Measurements from ENCODE around the gene GPRIN1.
A peak's percentile ranks its signal among the peaks of the same experiment; 100 is the strongest.

Gene GPRIN1

GRCh38 chr5:176609724-176610434, at the start of gene GPRIN1:
Gene GPRIN1 (minus strand): TSS chr5:176610156. CDS start chr5:176599834, 10,322 bp downstream.
- TF ChIP-seq CTCF (IDR thresholded peaks at IDR 0.05; ENCODE audit: insufficient read depth, low read depth, low read length, missing control alignments), result no peak
- peak within 1 kb of the TSS; percentile 56 for H3K4me3 ChIP-seq (ENCODE audit: low read length)
- DNase-seq (ENCODE audit: low read depth), result peak; percentile 38

- H3K4me3 ChIP-seq (ENCODE audit: low read length), result no peak overlapping the region
Observed at GRCh38 chr5:176659512-176659839, 49.5 kb upstream of the GPRIN1 start.

GRCh38 chr5:176658817-176659511, 49.0 kb upstream of the GPRIN1 start:
- no peak overlapping the region for H3K4me3 ChIP-seq (ENCODE audit: low read length)
- DNase-seq (ENCODE audit: low read depth), result no peak

More at GRCh38 chr5:176659512-176659839, 49.5 kb upstream of the GPRIN1 start:
- TF ChIP-seq CTCF (IDR thresholded peaks at IDR 0.05; ENCODE audit: insufficient read depth, low read depth, low read length, missing control alignments), result no peak
- no peak for DNase-seq (ENCODE audit: low read depth)

GRCh38 chr5:176658007-176658599, 48.1 kb upstream of the GPRIN1 start:
- peak; percentile 93 for TF ChIP-seq CTCF (IDR thresholded peaks at IDR 0.05; ENCODE audit: insufficient read depth, low read depth, low read length, missing control alignments)
- DNase-seq (ENCODE audit: low read depth), result peak; percentile 72
- H3K4me3 ChIP-seq (ENCODE audit: low read length), result no peak overlapping the region

More at GRCh38 chr5:176658817-176659511, 49.0 kb upstream of the GPRIN1 start:
- no peak for TF ChIP-seq CTCF (IDR thresholded peaks at IDR 0.05; ENCODE audit: insufficient read depth, low read depth, low read length, missing control alignments)

- no peak for TF ChIP-seq CTCF (IDR thresholded peaks at IDR 0.05; ENCODE audit: insufficient read depth, low read depth, low read length, missing control alignments)
- H3K4me3 ChIP-seq (ENCODE audit: low read length), result no peak overlapping the region
- no peak for DNase-seq (ENCODE audit: low read depth)
Observed at GRCh38 chr5:176656467-176656990, 46.6 kb upstream of the GPRIN1 start.

- H3K4me3 ChIP-seq (ENCODE audit: low read length), result no peak overlapping the region
- no peak for DNase-seq (ENCODE audit: low read depth)
- TF ChIP-seq CTCF (IDR thresholded peaks at IDR 0.05; ENCODE audit: insufficient read depth, low read depth, low read length, missing control alignments), result no peak
Observed at GRCh38 chr5:176654856-176655255, 44.9 kb upstream of the GPRIN1 start.

All from epithelial cell of esophagus (primary cell).